Measurements from ENCODE around the gene ATP13A3. TPM values are rescaled to one million over a fixed set of nuclear protein-coding genes. Genes with fewer than 3 reads are reported as not detected.

Gene ATP13A3
- total RNA-seq, 1 donor from 2014 or later: 91.9 TPM

GRCh38 chr3:194474675-194475074, 12.1 kb downstream of the ATP13A3 start:
- intact Hi-C loops (cut with micrococcal nuclease): no loop called here
- Mint-ChIP-seq H3K36me3 (ENCODE audit: low read depth) (peaks cover 1% of the 10 kb centered on the region), H3K27ac (peak overlapping the region; percentile 8), H3K4me1 (peaks cover 3% of the 10 kb centered on the region), H3K9me3 (no peaks in the 10 kb centered on the region), H3K27me3 (no peaks in the 10 kb centered on the region), H3K4me3 (no peak overlapping the region)
- TF ChIP-seq CTCF (IDR thresholded peaks at IDR 0.05): no peak
- no peak for ATAC-seq (ENCODE audit: low read depth)
- DNase-seq: no peak
- CTCF ChIA-PET: interaction anchor here (0.7 to 6.0 kb wide), 7 partner anchors 9 to 120 kb away, joined by 3 to 93 read pairs (median 4); no protein-coding TSS in a partner anchor
- POLR2A ChIA-PET: interaction anchor here (1.0 kb wide), 1 partner anchor 109 kb away, joined by 3 read pairs; no protein-coding TSS in a partner anchor

GRCh38 chr3:194472290-194472920, 14.4 kb downstream of the ATP13A3 start:
- DNase-seq (no peak), ATAC-seq (ENCODE audit: low read depth) (peak; percentile 91)
- no peaks in the 10 kb centered on the region for H3K36me3 Mint-ChIP-seq (ENCODE audit: low read depth)
- H3K9me3 Mint-ChIP-seq: no peaks in the 10 kb centered on the region
- CTCF ChIA-PET: interaction anchor here (0.6 to 6.0 kb wide), 34 partner anchors 7 to 519 kb away, joined by 3 to 93 read pairs (median 3); partner anchors contain the start of gene TMEM44
- POLR2A ChIA-PET: interaction anchor here (1.0 kb wide), 1 partner anchor 122 kb away, joined by 3 read pairs; no protein-coding TSS in a partner anchor
- peak; percentile 99 for TF ChIP-seq CTCF (IDR thresholded peaks at IDR 0.05)
- H3K4me3 Mint-ChIP-seq: no peak overlapping the region
- peaks cover 3% of the 10 kb centered on the region for H3K4me1 Mint-ChIP-seq
- intact Hi-C loops (cut with micrococcal nuclease): loop anchor here (1.0 kb wide), 5 partner anchors 14 to 122 kb away; no protein-coding TSS in a partner anchor
- no peak overlapping the region for H3K27ac Mint-ChIP-seq
- no peaks in the 10 kb centered on the region for H3K27me3 Mint-ChIP-seq

GRCh38 chr3:194471863-194472262, 14.9 kb downstream of the ATP13A3 start:
- no peak for TF ChIP-seq CTCF (IDR thresholded peaks at IDR 0.05)
- Mint-ChIP-seq H3K27me3 (no peaks in the 10 kb centered on the region), H3K4me1 (peaks cover 6% of the 10 kb centered on the region), H3K4me3 (no peak overlapping the region), H3K9me3 (no peaks in the 10 kb centered on the region), H3K27ac (no peak overlapping the region), H3K36me3 (ENCODE audit: low read depth) (no peaks in the 10 kb centered on the region)
- intact Hi-C loops (cut with micrococcal nuclease): loop anchor here (1.0 kb wide), 5 partner anchors 14 to 122 kb away; no protein-coding TSS in a partner anchor
- CTCF ChIA-PET: interaction anchor here (0.6 to 6.0 kb wide), 34 partner anchors 8 to 762 kb away, joined by 3 to 93 read pairs (median 3); partner anchors contain the start of gene TMEM44
- POLR2A ChIA-PET: interaction anchor here (1.0 kb wide), 1 partner anchor 123 kb away, joined by 3 read pairs; no protein-coding TSS in a partner anchor
- no peak for DNase-seq
- ATAC-seq (ENCODE audit: low read depth): no peak

- POLR2A ChIA-PET: interaction anchor here (0.7 to 1.4 kb wide), 4 partner anchors 40 to 114 kb away, joined by 3 to 5 read pairs (median 4); no protein-coding TSS in a partner anchor
- ATAC-seq (ENCODE audit: low read depth) (no peak), DNase-seq (no peak)
- no peak for TF ChIP-seq CTCF (IDR thresholded peaks at IDR 0.05)
- intact Hi-C loops (cut with micrococcal nuclease): no loop called here
- no peak overlapping the region for H3K27ac Mint-ChIP-seq
- no peaks in the 10 kb centered on the region for H3K27me3 Mint-ChIP-seq
- H3K36me3 Mint-ChIP-seq (ENCODE audit: low read depth): no peaks in the 10 kb centered on the region
- H3K4me3 Mint-ChIP-seq: no peak overlapping the region
- no peaks in the 10 kb centered on the region for H3K9me3 Mint-ChIP-seq
- CTCF ChIA-PET: interaction anchor here (0.7 to 6.0 kb wide), 5 partner anchors 11 to 124 kb away, joined by 3 to 93 read pairs (median 7); no protein-coding TSS in a partner anchor
- H3K4me1 Mint-ChIP-seq: peaks cover 12% of the 10 kb centered on the region
Measured at GRCh38 chr3:194470615-194471014, 16.2 kb downstream of the ATP13A3 start.

- intact Hi-C loops (cut with micrococcal nuclease): loop anchor here (5.0 kb wide), 1 partner anchor 43 kb away; no protein-coding TSS in a partner anchor
- Mint-ChIP-seq H3K36me3 (ENCODE audit: low read depth) (no peaks in the 10 kb centered on the region), H3K27ac (no peak overlapping the region), H3K9me3 (no peaks in the 10 kb centered on the region), H3K4me1 (peaks cover 16% of the 10 kb centered on the region), H3K4me3 (no peak overlapping the region), H3K27me3 (no peaks in the 10 kb centered on the region)
- ATAC-seq (ENCODE audit: low read depth) (no peak), DNase-seq (no peak)
- ChIA-PET POLR2A (interaction anchor here (1.4 kb wide), 1 partner anchor 114 kb away, joined by 4 read pairs; no protein-coding TSS in a partner anchor), CTCF (interaction anchor here (0.7 to 6.0 kb wide), 5 partner anchors 11 to 125 kb away, joined by 3 to 93 read pairs (median 7); no protein-coding TSS in a partner anchor)
- TF ChIP-seq CTCF (IDR thresholded peaks at IDR 0.05): no peak
Measured at GRCh38 chr3:194469977-194470376, 16.8 kb downstream of the ATP13A3 start.
